GM12878 (cell line): ENCODE data around the gene STEAP1. TPM values are rescaled to one million over a fixed set of nuclear protein-coding genes. Genes with fewer than 3 reads are reported as not detected.

Experiments used
- ATF2 ChIP-seq: IDR thresholded peaks from 2 replicates; pipeline ENCODE4 v1.6.1; 2012; ENCODE audit warnings: low read length, inconsistent platforms
- DPF2 ChIP-seq: fragments of 450-650 bp; IDR thresholded peaks from 2 replicates; pipeline ENCODE4 v1.6.1; 2017; ENCODE audit warnings: mild to moderate bottlenecking
- E2F4 ChIP-seq: IDR thresholded peaks from 2 replicates; pipeline ENCODE4 v1.6.1; 2012; ENCODE audit warnings: low read depth, low read length, improper control_type of control experiment
- EED ChIP-seq: sonication (generic); IDR thresholded peaks from 2 replicates; pipeline ENCODE4 v1.6.1; 2016; ENCODE audit warnings: antibody characterized with exemption, low read depth
- GABPA ChIP-seq: IDR thresholded peaks from 2 replicates; pipeline ENCODE4 v1.6.1; 2014; ENCODE audit warnings: antibody characterized with exemption, low read depth, mild to moderate bottlenecking, inconsistent platforms
- GATAD2B ChIP-seq: fragments of 450-650 bp; conservative IDR thresholded peaks from 2 replicates; pipeline ENCODE4 v1.6.1; 2017; ENCODE audit warnings: low read depth, mild to moderate bottlenecking, moderate library complexity
- IKZF2 ChIP-seq, 2 experiments: fragments of 450-650 bp; IDR thresholded peaks; 2 replicates each; pipeline ENCODE4 v1.6.1; 2017; ENCODE audit warnings: mild to moderate bottlenecking in 2 of 2, moderate library complexity in 2 of 2
- IRF5 ChIP-seq: fragments of 450-650 bp; IDR thresholded peaks from 2 replicates; pipeline ENCODE4 v1.6.1; 2017; ENCODE audit warnings: borderline replicate concordance
- LARP7 ChIP-seq: fragments of 450-650 bp; IDR thresholded peaks from 2 replicates; pipeline ENCODE4 v1.6.1; 2017; ENCODE audit warnings: mild to moderate bottlenecking
- MTA3 ChIP-seq: IDR thresholded peaks from 2 replicates; pipeline ENCODE4 v1.6.1; 2012; ENCODE audit warnings: low read length, inconsistent platforms, borderline replicate concordance
- NR2F1 ChIP-seq: fragments of 450-650 bp; conservative IDR thresholded peaks from 2 replicates; pipeline ENCODE4 v1.6.1; 2017; ENCODE audit warnings: mild to moderate bottlenecking
- PRDM15 ChIP-seq: fragments of 450-650 bp; formaldehyde crosslinking; IDR thresholded peaks from 2 replicates; pipeline ENCODE4 v1.4.0; 2020; ENCODE audit warnings: mild to moderate bottlenecking, moderate library complexity
- RELB ChIP-seq: fragments of 450-650 bp; IDR thresholded peaks from 2 replicates; pipeline ENCODE4 v1.6.1; 2017; ENCODE audit warnings: low read depth, mild to moderate bottlenecking, moderate library complexity
- REST ChIP-seq: IDR thresholded peaks from 2 replicates; pipeline ENCODE4 v1.6.1; 2012; ENCODE audit warnings: mild to moderate bottlenecking, low read depth, low read length
- SMC3 ChIP-seq: IDR thresholded peaks from 2 replicates; pipeline ENCODE4 v1.6.1; 2011; ENCODE audit warnings: low read length, improper control_type of control experiment, borderline replicate concordance
- SREBF1 ChIP-seq: IDR thresholded peaks from 2 replicates; pipeline ENCODE4 v1.6.1; 2012; ENCODE audit warnings: mild to moderate bottlenecking, low read length
- TCF3 ChIP-seq: IDR thresholded peaks from 2 replicates; pipeline ENCODE4 v1.6.1; 2012; ENCODE audit warnings: low read depth, mild to moderate bottlenecking, low read length, borderline replicate concordance; ENCODE audit not compliant: insufficient read depth
- polyA plus RNA-seq, 11 experiments: library from polyadenylated mRNA; depleted of rRNA in 4 of 11; unstranded in 6 of 11; stranded (reverse) in 5 of 11; fragments of >200 nt; fragmentation: Nextera tagmentation in 4 of 11; fragmentation: Illumina TruSeq in 1 of 11; extraction: Ambion mirVana in 4 of 11; extraction: Trizol in 1 of 11; gene quantifications; 1 replicate in 1 of 11; 2 replicates in 10 of 11; pipeline versions ENCODE4 v1.2.1 to v1.2.3, GENCODE V29; 2011 to 2016; ENCODE audit warnings: inconsistent platforms in 2 of 11, missing spikeins in 2 of 11, low read depth in 1 of 11
- total RNA-seq, 4 experiments: library from RNA; depleted of rRNA in 3 of 4; stranded (reverse); fragments of >200 nt in 3 of 4; fragmentation: Illumina TruSeq in 1 of 4; extraction: Trizol in 1 of 4; gene quantifications; 2 replicates each; pipeline versions ENCODE4 v1.2.1 to v1.2.3, GENCODE V29; 2013 to 2021

STEAP1 gene
- total and polyA plus RNA-seq, 10 of the 15 experiments (the other 5 are each of a cell fraction or from before 2014, with no cell fraction given), result 2.1 to 44.6 (median 4.6) TPM

GRCh38 chr7:90211391-90212148, 57.3 kb downstream of the STEAP1 start, which contains the start of gene STEAP2 (continued):
- TF ChIP-seq NR2F1 (peak; percentile 64), E2F4 (no peak), GATAD2B (peak; percentile 95), TCF3 (no peak), IRF5 (no peak), ATF2 (no peak), REST (no peak), SREBF1 (no peak), IKZF2 (IDR thresholded peaks at IDR 0.05) (peak; percentile 90 to 94), DPF2 (peak; percentile 67), LARP7 (peak; percentile 73), MTA3 (no peak), GABPA (no peak), EED (no peak), RELB (peak; percentile 71; the same call in 1 of the 2 replicates), SMC3 (0 out of 2 replicates have a peak, but pooled peaks have one; percentile 19), PRDM15 (CRISPR knock-in tag) (no peak)
